Endothelial cell of umbilical vein (primary cell): ENCODE data around the gene ZNF253.

Experiments used
- CTCF ChIP-seq, 2 donors: IDR thresholded peaks; 1 replicate in 1 of 2; 2 replicates in 1 of 2; pipeline ENCODE4 v1.5.1; 2011; ENCODE audit warnings: low read length in 2 of 2, mild to moderate bottlenecking in 2 of 2, moderate library complexity in 2 of 2, control low read depth in 1 of 2, inconsistent platforms in 1 of 2, low read depth in 1 of 2; ENCODE audit not compliant: insufficient read depth in 1 of 2; ENCODE audit errors: extremely low read depth in 1 of 2
- EZH2 ChIP-seq: IDR thresholded peaks from 2 replicates; pipeline ENCODE4 v1.6.1; 2012; ENCODE audit warnings: borderline replicate concordance, low read depth, mild to moderate bottlenecking, moderate library complexity, low read length, inconsistent platforms; ENCODE audit not compliant: severe bottlenecking
- POLR2A ChIP-seq: IDR thresholded peaks from 2 replicates; pipeline ENCODE4 v1.6.1; 2012; ENCODE audit warnings: low read depth, mild to moderate bottlenecking, control low read depth, low read length
- POLR2AphosphoS5 ChIP-seq: IDR thresholded peaks from 2 replicates; pipeline ENCODE4 v1.6.1; 2012; ENCODE audit warnings: low read depth, mild to moderate bottlenecking, control low read depth, low read length, moderate library complexity; ENCODE audit not compliant: insufficient read depth

GRCh38 chr19:19938449-19938848, 72.8 kb downstream of the ZNF253 start:
- TF ChIP-seq CTCF (IDR thresholded peaks at IDR 0.05; ENCODE audit: extremely low read depth in 1 of 2, insufficient read depth in 1 of 2, low read depth in 1 of 2, low read length in 2 of 2) (no peak), POLR2AphosphoS5 (no peak), POLR2A (no peak), EZH2 (no peak)
